GM18511 (cell line): Measurements from ENCODE around the gene COL9A3.

Experiments used
- ATAC-seq: cut with Tn5 transposase; IDR thresholded peaks from one replicate; pipeline ENCODE4 v1.9.1; 2021; ENCODE audit warnings: mild to moderate bottlenecking, moderate library complexity; ENCODE audit not compliant: unreplicated experiment

The COL9A3 gene

GRCh38 chr20:62816884-62817873, at the start of gene COL9A3:
COL9A3 (plus strand) TSS chr20:62817050; CDS start chr20:62817065, 15 bp downstream.
- ATAC-seq = no peak

- ATAC-seq = no peak
These were observed 48.7 kb upstream of the COL9A3 start for GRCh38 chr20:62768234-62768546.

GRCh38 chr20:62768551-62769287, 48.1 kb upstream of the COL9A3 start:
- no peak for ATAC-seq

- ATAC-seq = no peak
These were observed 47.3 kb upstream of the COL9A3 start for GRCh38 chr20:62769346-62770071.

GRCh38 chr20:62770111-62770910, 46.5 kb upstream of the COL9A3 start:
- ATAC-seq = no peak

- ATAC-seq = no peak
These were observed 45.9 kb upstream of the COL9A3 start for GRCh38 chr20:62770916-62771315.

GRCh38 chr20:62771396-62772102, 45.3 kb upstream of the COL9A3 start:
- ATAC-seq = no peak

GRCh38 chr20:62772103-62772611, 44.7 kb upstream of the COL9A3 start:
- no peak for ATAC-seq

GRCh38 chr20:62772619-62772989, 44.2 kb upstream of the COL9A3 start:
- no peak for ATAC-seq

- ATAC-seq = no peak
These were observed 43.6 kb upstream of the COL9A3 start for GRCh38 chr20:62772990-62773844.

- no peak for ATAC-seq
These were observed 42.8 kb upstream of the COL9A3 start for GRCh38 chr20:62773845-62774714.

GRCh38 chr20:62774762-62775161, 42.1 kb upstream of the COL9A3 start:
- ATAC-seq = no peak

GRCh38 chr20:62775206-62775605, 41.6 kb upstream of the COL9A3 start:
- no peak for ATAC-seq

GRCh38 chr20:62776035-62776691, 40.7 kb upstream of the COL9A3 start:
- no peak for ATAC-seq

GRCh38 chr20:62776692-62777527, 39.9 kb upstream of the COL9A3 start:
- ATAC-seq = no peak

GRCh38 chr20:62777528-62777830, 39.4 kb upstream of the COL9A3 start:
- no peak for ATAC-seq

GRCh38 chr20:62778058-62778457, 38.8 kb upstream of the COL9A3 start:
- no peak for ATAC-seq
